Aorta (tissue), 5 donors: ENCODE measurements around the gene AHRR. TPM values are rescaled to one million over a fixed set of nuclear protein-coding genes. Genes with fewer than 3 reads are reported as not detected.
"Not testable (repeated sequence)": the region's sequence is repeated elsewhere in the genome, so short reads cannot be mapped to it uniquely, and the experiment has no call there.

ENCODE experiments used
- ATAC-seq: fragments of 200-7000 bp; cut with Tn5 transposase; one replicate; pipeline ENCODE4 v1.9.1; 2022; ENCODE audit warnings: moderate library complexity; ENCODE audit not compliant: low FRiP score
- DNase-seq, 2 donors: peaks; one replicate each; pipeline ENCODE4 v3.0.0-alpha.2; 2020
- H3K27ac ChIP-seq, 2 donors: one replicate each; pipeline ENCODE4 v1.5.1; 2013; ENCODE audit warnings: low read length in 2 of 2, mild to moderate bottlenecking in 2 of 2, moderate library complexity in 2 of 2, control low read depth in 1 of 2, inconsistent platforms in 1 of 2, low read depth in 1 of 2
- H3K27me3 ChIP-seq, 2 donors: one replicate each; pipeline ENCODE4 v1.6.1; 2013; ENCODE audit warnings: control low read depth in 1 of 2, low read length in 1 of 2, mild to moderate bottlenecking in 1 of 2, moderate library complexity in 1 of 2; ENCODE audit not compliant: insufficient read depth in 2 of 2, control insufficient read depth in 1 of 2
- H3K36me3 ChIP-seq, 2 donors: one replicate each; pipeline ENCODE4 v1.6.1; 2013; ENCODE audit warnings: control low read depth in 1 of 2, low read length in 1 of 2, mild to moderate bottlenecking in 1 of 2; ENCODE audit not compliant: insufficient read depth in 2 of 2, control insufficient read depth in 1 of 2
- H3K4me1 ChIP-seq, 2 donors: one replicate each; pipeline ENCODE4 v1.6.1; 2013; ENCODE audit warnings: low read length in 2 of 2, control low read depth in 1 of 2, mild to moderate bottlenecking in 1 of 2, moderate library complexity in 1 of 2; ENCODE audit not compliant: insufficient read depth in 2 of 2, control insufficient read depth in 1 of 2
- H3K4me3 ChIP-seq, 2 donors: one replicate each; pipeline ENCODE4 v1.5.1; 2013; ENCODE audit warnings: low read length in 2 of 2, control low read depth in 1 of 2, mild to moderate bottlenecking in 1 of 2
- H3K9me3 ChIP-seq: one replicate; pipeline ENCODE4 v1.6.1; 2013; ENCODE audit warnings: mild to moderate bottlenecking, low read length; ENCODE audit not compliant: control insufficient read depth
- WGBS, 2 donors: extraction: QIAGEN DNeasy Blood & Tissue Kit; methylation state at CpG; one replicate each; pipeline ENCODE4 v1.1.7; 2013; 5-methylcytosine and 5-hydroxymethylcytosine counted together
- intact Hi-C, 2 donors: fragments of 100-400 bp; cut with DNase I; formaldehyde crosslinking; loops; one replicate each; pipeline versions ENCODE4 v1.14.2 to v1.15.0; 2022
- long read RNA-seq, 2 donors: library from polyadenylated mRNA; unstranded; transcript quantifications; one replicate each; pipeline ENCODE4 v2.0.0, GENCODE V29; 2020 to 2021
- polyA plus RNA-seq, 2 donors: library from polyadenylated mRNA; stranded (reverse); fragments of 200-250 nt; gene quantifications; one replicate each; pipeline ENCODE4 v1.2.3, GENCODE V29; 2013
- total RNA-seq, 2 donors: library from RNA; stranded (reverse); fragmentation: NEBNext Ultra II Directional; extraction: Animal tissue kit (Norgen Biotek cat#: 25700); gene quantifications; one replicate each; pipeline ENCODE4 v1.2.1, GENCODE V29; 2021
- donor health status: healthy with polysubstance abuse.
- donor health status: Bipolar disorder and iron deficiency.
- donor health status: DM: no; HTN: no; CAD: no.
- donor health status: DM: no; HTN: no; CAD: no.
- donor health status: DM: yes; HTN: yes; CAD: no.

The AHRR gene
- 1 to 10 TPM; 1.9 to 3.8 TPM for total RNA-seq
- polyA plus RNA-seq = 1 to 10 TPM in 1 of 2 donors, under 1 TPM in 1; 0.13 to 1.6 TPM
- long read RNA-seq, donor 1, partial matches to known transcripts = 0 of 9 reads
- long read RNA-seq, donor 1, other reads (novel, unspliced or antisense) = 9 of 9 reads
- long read RNA-seq, donor 2, partial matches to known transcripts = 0 of 6 reads
- long read RNA-seq, donor 2, other reads (novel, unspliced or antisense) = 6 of 6 reads

- WGBS, 2 donors = 1% methylated on average over 29 to 51 of the region's 51 CpGs
- H3K27ac ChIP-seq = no peak within 1 kb of the TSS
- no peaks in the 10 kb centered on the region for H3K36me3 ChIP-seq
- peak within 1 kb of the TSS; percentile 23 to 34 for H3K4me3 ChIP-seq
- peak; percentile 65 to 87 for DNase-seq
- H3K9me3 ChIP-seq = no peaks in the 10 kb centered on the region
- no peaks in the 10 kb centered on the region for H3K4me1 ChIP-seq
- intact Hi-C loops = no loop called here
- no peaks in the 10 kb centered on the region for H3K27me3 ChIP-seq
- peak; percentile 51 for ATAC-seq
These were observed at the start of gene AHRR for GRCh38 chr5:321230-321725. TSS of gene AHRR (plus strand) at chr5:321714. CDS start at chr5:343903, 22,189 bp downstream.

DNA sequence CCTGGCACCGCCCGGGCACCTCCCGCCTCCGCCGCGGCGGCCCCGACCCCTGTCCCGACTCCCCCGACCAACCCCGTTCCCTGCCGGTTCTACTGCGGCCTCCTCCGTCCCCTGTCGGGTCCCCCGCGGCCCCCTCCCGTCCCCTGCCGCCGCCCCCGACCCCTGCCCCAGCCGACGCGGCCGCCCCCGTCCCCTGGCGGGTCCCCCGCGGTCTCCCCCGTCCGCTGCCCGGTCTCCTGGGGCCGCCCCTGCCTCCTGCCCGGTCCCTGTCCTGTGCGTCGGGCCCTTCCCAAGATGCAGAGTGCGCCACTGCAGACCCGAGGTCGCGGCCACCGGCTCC is 49.7 kb upstream of the AHRR start:
- H3K4me1 ChIP-seq, DNase-seq, H3K27me3 ChIP-seq, ATAC-seq, H3K36me3 ChIP-seq, H3K9me3 ChIP-seq: not testable (repeated sequence)
- Histone ChIP-seq H3K4me3 (peak overlapping the region; percentile 35 to 89), H3K27ac (peak overlapping the region; percentile 22 to 36)
- intact Hi-C loops = loop anchor here (5.0 to 10.0 kb wide), 2 partner anchors 47 to 171 kb away; partner anchors contain the start of gene EXOC3 (in 1 of the 2)
- 0 to 1% methylated on average over 30 to 41 of the region's 41 CpGs for WGBS, 2 donors

DNA sequence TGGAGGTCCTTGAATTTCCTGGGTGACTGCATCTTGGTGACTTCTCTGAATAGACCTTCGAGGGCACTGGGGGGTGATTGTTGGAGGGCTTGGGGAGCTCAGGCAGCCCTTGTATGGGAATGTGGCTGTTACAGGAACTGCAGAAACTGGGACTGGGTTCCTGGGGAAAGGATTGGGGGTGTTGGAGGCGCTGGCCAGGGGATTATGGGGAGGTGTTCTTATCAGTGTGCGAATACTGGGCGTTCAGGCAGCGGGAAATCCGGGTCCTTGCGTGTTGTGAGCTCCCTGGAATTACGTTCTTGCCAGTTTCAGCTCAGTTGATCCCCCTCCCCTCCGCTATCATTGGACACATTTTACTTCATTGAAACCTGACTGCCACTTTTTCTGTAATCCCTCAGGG is 48.4 kb upstream of the AHRR start:
- intact Hi-C loops = loop anchor here (5.0 to 10.0 kb wide), 2 partner anchors 48 to 169 kb away; partner anchors contain the start of gene EXOC3 (in 1 of the 2)
- not testable (repeated sequence) for H3K27ac ChIP-seq

DNA sequence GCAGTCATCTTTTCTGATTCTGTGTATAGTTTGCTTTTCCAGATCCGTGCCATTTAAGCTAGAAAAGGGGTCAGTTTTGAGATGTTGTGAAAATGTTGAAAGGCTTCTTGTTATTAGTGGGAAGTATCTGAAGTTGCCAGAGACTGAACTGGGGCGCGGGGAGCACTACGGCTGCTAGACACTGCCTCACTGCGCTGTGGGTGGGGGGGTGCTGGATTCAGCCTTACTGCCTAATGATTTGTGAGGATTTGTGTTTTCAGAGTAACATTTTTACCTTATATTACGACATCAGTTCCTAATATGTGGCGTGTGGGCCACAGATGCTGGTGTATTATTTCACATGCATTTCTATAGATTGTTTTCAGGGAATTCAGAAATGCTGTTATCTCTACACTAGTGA is 48.0 kb upstream of the AHRR start:
- not testable (repeated sequence) for H3K4me1 ChIP-seq, DNase-seq, ATAC-seq, H3K4me3 ChIP-seq, H3K27ac ChIP-seq, H3K9me3 ChIP-seq, H3K27me3 ChIP-seq, H3K36me3 ChIP-seq
- WGBS, 2 donors = 86 to 88% methylated on average over 7 of the region's 7 CpGs
- intact Hi-C loops = loop anchor here (5.0 to 10.0 kb wide), 2 partner anchors 49 to 169 kb away; partner anchors contain the start of gene EXOC3 (in 1 of the 2)

More for the DNA sequence above, 48.4 kb upstream of the AHRR start:
- H3K4me3 ChIP-seq, DNase-seq, H3K36me3 ChIP-seq, H3K27me3 ChIP-seq, ATAC-seq, H3K9me3 ChIP-seq, H3K4me1 ChIP-seq: not testable (repeated sequence)
- WGBS, 2 donors = 89% methylated on average over 9 of the region's 9 CpGs

DNA sequence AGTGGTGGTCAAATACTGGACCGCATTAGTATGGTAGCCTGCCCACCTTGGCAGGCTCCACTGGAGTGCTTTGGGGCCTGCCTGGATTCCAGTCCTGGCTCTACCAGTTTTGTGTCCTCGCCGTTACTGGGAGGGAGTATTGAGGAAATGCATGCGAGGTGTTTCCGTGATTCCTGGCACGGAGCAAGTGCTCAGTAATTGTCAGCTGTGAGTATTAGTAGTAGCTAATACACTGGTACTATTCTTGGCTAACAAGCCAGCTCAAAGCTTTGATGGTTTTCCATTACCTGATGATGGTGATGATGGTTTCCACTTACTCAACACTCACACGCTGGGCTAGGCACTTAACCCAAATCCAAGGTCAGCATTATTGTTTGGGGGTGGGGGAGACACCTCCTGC is 47.2 kb upstream of the AHRR start:
- H3K27ac ChIP-seq, H3K27me3 ChIP-seq, H3K4me1 ChIP-seq, H3K4me3 ChIP-seq, ATAC-seq, H3K36me3 ChIP-seq, DNase-seq, H3K9me3 ChIP-seq: not testable (repeated sequence)
- intact Hi-C loops = loop anchor here (5.0 to 10.0 kb wide), 2 partner anchors 50 to 168 kb away; partner anchors contain the start of gene EXOC3 (in 1 of the 2)
- 86 to 88% methylated on average over 7 of the region's 7 CpGs for WGBS, 2 donors

GRCh38 chr5:278646-279045 is 42.9 kb upstream of the AHRR start:
- 93 to 94% methylated on average over 3 to 9 of the region's 9 CpGs for WGBS, 2 donors
- no peak overlapping the region for H3K27ac ChIP-seq
- no peaks in the 10 kb centered on the region for H3K4me1 ChIP-seq
- no peak for DNase-seq
- peaks cover 0 to 3% of the 10 kb centered on the region in 2 donors for H3K36me3 ChIP-seq
- intact Hi-C loops = loop anchor here in 1 of 2 donors (10.0 kb wide), 1 partner anchor 54 kb away; no protein-coding TSS in a partner anchor
- no peaks in the 10 kb centered on the region for H3K27me3 ChIP-seq
- no peaks in the 10 kb centered on the region for H3K9me3 ChIP-seq
- ATAC-seq = no peak
- H3K4me3 ChIP-seq = no peak overlapping the region

DNA sequence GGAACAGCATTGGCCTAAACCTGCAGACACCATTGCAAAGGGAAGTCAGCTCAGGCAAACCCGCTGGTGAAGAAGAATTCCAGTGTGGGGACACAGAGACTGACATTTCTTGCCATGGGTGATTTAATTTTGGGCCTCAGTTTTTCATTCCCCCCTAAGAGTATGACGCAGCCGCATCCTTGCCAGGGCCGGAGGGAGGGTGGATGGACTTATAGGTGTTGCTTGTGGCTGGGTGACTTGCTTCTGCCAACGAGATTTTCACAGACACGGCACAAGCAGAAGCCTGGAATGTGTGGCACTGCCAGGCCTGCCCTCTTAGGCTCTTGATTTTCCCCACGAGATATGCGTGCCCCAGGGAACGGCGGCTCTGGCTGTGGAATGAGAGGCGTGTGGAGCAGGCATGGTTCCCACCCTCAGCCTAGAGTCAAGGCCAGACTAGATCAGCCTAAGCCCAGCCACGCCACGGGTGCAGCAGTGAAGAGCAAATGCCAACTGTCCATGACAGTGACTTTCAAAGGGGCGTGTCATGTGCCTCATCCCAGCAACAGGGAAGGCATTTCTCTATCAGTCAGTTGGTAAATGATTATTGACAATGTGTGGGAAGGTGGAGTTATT is 42.4 kb upstream of the AHRR start:
- ATAC-seq = not testable (repeated sequence)

GRCh38 chr5:285991-286557 is 35.4 kb upstream of the AHRR start:
- intact Hi-C loops = no loop called here
- H3K4me1 ChIP-seq = no peaks in the 10 kb centered on the region
- H3K27ac ChIP-seq = no peak overlapping the region
- 92 to 93% methylated on average over 14 of the region's 14 CpGs for WGBS, 2 donors
- no peaks in the 10 kb centered on the region for H3K9me3 ChIP-seq
- H3K27me3 ChIP-seq = no peaks in the 10 kb centered on the region
- ATAC-seq (no peak), DNase-seq (no peak)
- H3K4me3 ChIP-seq = no peak overlapping the region
- no peaks in the 10 kb centered on the region for H3K36me3 ChIP-seq

More for the DNA sequence above, 42.4 kb upstream of the AHRR start:
- H3K9me3 ChIP-seq, H3K27me3 ChIP-seq, H3K27ac ChIP-seq, H3K4me1 ChIP-seq, DNase-seq, H3K4me3 ChIP-seq, H3K36me3 ChIP-seq: not testable (repeated sequence)
- 50 to 71% methylated on average over 14 of the region's 14 CpGs for whole genome bisulfite sequencing, 2 donors
- intact Hi-C loops = loop anchor here in 1 of 2 donors (10.0 kb wide), 1 partner anchor 54 kb away; no protein-coding TSS in a partner anchor
